HG03460 (cell line): Measurements from ENCODE around the gene PTH1R.

Source experiments
- ATAC-seq: cut with Tn5 transposase; IDR thresholded peaks from one replicate; pipeline ENCODE4 v1.9.1; 2021; ENCODE audit not compliant: unreplicated experiment

Gene PTH1R

GRCh38 chr3:46877406-46878125 is at the start of gene PTH1R:
PTH1R (plus strand) TSS chr3:46877721; CDS start chr3:46883560, 5,839 bp downstream.
- ATAC-seq: no peak

DNA sequence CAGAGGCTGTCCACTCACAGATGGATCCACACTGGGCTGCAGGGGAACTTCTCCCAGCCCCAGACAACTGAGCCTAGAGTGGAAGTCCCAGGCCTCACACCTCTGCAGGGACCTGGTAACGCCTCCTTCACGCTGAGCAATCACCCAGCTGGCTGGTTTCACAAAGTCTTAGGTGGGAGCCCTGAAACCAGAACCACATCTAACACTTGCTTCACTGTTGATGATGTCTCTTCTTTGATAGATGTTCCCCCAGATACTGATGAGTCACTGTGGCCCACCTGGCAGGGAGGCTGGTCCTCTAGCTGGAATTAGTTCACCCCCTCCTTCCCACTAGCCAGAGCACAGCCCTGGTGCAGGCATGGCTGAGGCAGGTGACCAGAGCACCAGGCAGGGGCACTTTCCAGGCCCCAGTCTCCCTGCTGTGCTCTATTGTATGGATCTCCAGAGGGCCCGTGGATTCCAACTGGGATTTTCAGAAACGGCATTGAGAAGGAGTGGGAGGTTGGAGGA is 47.8 kb upstream of the PTH1R start:
- ATAC-seq: peak; percentile 79

DNA sequence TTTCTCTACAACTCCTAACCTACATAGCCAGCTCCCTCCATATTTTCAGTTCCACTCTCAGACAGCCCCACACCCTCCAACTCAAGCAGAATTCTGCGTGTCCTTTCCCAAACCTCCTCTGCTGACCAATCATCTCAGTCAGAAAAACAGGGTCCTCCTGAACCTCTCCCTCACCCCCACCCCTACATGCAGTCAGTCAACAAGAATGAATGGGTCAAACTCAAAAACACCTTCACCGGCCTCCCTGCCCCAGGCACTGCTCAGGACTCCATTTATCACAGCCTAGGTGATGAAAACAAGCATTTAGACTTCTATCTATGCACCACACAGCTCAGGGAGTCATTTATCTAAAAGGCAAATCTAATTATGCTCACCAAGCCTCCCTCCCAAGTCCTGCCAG is 46.7 kb upstream of the PTH1R start:
- no peak for ATAC-seq

DNA sequence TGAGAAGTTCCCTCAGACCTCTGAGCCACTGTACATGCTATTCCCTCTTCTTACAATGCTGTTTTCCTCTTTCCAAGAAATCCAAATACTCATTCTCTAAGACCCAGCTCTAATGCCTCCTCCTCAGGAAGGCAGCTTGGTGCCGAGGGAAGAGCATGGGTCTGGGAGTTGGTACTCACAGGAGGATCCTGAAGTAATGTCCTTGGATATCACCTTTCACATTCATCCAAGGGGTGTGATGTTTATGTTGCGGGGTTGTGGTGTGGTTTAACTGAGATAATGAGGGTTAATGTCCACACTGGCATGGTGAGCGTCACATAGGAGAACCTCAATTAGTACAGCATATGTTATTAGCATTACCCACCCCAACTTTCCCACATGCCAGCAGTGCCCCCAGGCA is 46.2 kb upstream of the PTH1R start:
- ATAC-seq: no peak

- no peak for ATAC-seq
These were observed 45.7 kb upstream of the PTH1R start for GRCh38 chr3:46831841-46832240.

DNA sequence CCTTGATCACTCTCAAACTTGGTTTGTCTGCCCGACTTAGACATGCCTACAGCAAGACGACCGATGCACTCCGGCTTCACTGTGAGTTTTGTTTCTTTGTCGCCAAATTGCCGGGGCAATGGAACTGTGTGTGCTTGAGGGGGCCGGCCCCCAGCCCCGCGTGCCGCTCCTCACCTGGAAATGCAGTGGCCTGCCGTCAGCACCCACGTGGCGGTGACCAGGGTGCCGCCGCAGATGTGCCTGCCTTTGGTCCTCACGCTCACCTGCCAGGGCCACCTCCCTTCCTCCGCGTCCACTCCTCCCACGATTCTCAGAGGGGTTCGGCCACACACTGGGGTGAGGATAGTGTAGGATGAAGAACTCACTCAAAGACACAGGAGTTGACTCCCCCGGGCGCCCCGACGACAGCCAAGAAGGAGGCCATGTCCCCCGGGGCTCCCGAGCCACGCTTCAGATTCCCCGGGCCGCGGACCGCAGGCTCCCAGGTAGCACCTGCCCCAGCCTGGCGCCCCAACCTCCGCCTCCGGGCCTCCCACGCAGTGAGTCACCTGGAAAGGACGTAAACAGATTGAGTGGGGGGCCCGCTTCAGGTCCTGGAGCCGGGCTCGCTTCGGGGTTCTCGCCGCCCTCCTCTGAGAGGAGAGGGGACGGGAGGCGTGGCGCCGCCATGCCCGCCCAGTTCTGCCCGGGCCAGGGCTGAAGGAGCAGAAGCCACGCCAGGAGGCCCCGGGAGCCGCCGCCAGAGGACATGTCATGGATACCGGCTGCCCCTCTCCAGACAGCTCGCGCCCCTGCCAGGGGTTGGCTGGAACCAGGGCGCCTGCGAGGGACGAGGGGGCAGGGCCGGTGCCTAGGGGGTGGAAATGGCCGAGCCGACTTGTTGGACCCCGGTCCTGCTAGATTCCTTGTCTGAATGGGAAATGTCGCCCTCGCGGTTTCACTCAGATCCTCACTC is 43.9 kb upstream of the PTH1R start:
- ATAC-seq: no peak

- ATAC-seq: no peak
These were observed 42.5 kb upstream of the PTH1R start for GRCh38 chr3:46835054-46835453.

- no peak for ATAC-seq
These were observed 42.0 kb upstream of the PTH1R start for GRCh38 chr3:46835491-46835890.

- no peak for ATAC-seq
These were observed 39.2 kb upstream of the PTH1R start for GRCh38 chr3:46838301-46838700.

DNA sequence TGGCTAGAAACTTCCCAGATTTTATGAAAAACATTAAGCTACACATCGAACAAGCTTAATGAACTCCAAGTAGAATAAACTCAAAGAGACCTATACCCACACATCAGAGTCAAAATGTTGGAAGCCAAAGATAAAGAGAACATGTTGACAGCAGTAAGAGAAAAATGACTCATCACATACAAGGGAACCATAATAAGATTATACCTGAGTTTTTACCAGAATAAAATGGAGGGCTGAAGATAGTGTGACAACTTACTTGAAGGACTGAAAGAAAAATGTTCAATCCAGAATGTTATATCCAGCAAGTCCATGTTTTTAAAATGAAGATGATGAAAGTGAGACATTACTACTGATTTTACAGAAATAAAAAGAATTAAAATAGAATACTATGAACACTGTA is 37.0 kb upstream of the PTH1R start:
- ATAC-seq: no peak

DNA sequence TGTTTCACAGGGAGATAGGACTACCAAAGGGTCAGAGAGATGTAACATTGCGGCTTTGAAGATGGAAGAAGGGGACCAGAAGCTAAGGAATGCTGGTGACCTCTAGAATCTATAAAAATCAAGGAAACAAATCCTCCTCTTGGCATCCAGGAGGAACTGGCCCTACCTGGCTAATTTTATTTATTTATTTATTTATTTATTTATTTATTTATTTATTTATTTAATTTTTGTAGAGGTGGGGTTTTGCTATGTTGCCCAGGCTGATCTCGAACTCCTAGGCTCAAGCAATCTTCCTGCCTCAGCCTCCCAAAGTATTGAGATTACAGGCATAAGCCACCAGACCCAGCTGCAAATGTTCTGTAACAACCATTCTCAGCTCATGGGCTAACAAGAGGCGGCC is 34.0 kb upstream of the PTH1R start:
- ATAC-seq: no peak

DNA sequence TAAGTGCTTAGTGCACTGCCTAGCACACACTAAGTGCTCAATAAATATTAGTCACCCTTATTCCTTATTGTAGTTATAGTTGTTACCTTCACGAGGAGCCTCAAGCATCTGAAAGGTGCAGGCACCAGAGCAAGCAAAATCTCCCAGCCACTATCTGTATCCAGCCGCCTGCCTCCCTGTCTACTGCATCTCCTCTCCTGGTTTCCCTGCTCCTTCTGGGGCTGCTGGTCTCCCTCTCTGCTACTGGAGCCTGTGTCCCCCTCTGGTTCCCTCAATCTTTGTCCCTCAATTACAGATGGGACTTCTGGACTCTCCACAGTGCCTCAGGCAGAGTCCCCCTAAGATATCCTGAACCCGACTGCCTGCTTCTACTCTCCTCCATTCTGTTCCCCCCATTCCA is 33.1 kb upstream of the PTH1R start:
- ATAC-seq: no peak

GRCh38 chr3:46844881-46845312 is 32.6 kb upstream of the PTH1R start:
- no peak for ATAC-seq

DNA sequence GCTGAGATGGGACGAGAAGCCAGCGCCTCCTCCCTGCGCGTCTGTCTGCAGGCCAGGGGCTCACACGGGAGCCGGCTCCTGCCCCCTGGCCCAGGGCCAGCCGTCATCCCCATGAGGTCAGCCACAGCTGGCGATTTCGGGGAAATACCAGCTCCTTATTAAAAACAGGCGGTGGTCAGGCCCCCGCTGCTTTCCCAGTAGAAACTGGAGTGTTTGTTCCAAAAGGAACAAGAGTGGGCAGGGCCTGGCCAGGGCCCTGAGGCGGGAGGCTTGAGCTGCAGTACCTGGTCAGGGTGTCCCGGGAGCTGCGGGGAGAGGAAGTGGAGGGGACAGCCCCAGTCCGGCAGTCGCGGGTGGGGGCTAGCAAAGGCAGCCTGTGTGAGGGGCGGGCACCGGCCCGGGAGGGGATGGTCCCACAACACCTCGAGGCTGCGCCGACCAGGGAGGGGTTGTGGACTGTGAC is 32.1 kb upstream of the PTH1R start:
- ATAC-seq: peak; percentile 33

DNA sequence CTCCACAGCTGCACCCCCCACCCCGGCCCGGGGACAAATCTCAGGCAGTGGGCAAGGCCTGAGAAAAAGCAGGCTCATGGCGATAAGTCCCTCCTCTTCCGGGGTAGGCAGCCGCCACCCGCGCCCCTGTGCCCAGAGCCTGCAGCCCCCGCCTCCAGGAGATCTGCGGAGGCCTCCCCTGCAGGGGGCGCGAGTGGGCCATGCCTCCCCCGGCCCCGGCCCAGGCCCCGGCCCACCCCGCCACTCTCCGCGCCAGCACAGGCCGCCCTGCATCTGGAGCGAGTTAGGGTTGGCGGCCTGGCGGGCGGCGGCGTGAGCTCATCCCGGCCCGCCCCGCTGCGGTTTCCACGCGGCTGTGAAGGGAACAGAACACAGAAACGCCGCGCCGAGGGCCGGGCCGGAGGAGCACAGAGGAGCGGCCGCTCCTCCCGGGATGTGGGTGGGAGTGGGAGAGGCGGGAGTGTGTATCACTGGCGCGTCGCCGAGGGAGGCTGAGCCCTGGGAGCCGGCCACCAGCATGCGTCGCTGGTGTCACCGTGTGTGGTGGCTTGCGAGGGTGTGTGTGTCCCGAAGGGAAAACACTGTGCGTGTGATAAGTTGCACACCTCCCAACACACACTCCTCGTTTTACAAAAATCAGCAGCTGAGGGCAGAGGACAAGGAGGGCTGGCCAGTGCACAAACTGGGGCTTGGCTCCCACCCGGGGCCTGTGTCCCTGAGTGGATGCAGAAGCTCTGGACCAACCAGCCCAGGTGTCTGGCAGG is 31.5 kb upstream of the PTH1R start:
- peak; percentile 68 for ATAC-seq

GRCh38 chr3:46846624-46847542 is 30.6 kb upstream of the PTH1R start:
- ATAC-seq: no peak

GRCh38 chr3:46847744-46848143 is 29.8 kb upstream of the PTH1R start:
- ATAC-seq: no peak

- ATAC-seq: no peak
These were observed 29.1 kb upstream of the PTH1R start for GRCh38 chr3:46848271-46849044.

DNA sequence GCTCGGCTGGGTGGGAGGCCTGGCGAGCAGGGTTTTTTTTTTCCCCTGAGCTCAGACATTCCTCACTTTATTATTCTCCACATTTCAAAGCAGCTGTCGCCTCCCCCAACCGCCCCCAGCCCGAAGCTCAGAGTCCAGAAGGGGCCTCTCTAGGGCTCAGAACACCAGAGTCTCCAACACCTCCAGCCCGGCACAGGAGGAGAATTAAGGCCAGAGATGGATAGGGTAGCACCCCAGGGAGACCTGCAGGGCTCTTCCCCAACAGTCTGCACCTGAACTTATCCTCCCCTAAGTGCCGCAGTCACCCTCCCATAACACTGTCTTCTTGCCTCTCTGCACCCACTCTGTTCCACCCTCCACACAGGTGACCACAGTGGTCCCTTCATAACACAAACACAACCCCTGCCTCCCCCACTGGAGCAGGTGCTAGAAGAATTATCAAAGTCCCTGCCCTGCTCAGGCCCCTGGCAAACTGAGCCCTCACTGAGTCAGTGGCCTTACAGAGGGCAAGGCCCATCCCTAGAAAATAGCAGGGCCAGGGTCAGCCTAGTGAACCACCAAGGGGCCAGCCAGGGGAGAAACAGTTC is 28.4 kb upstream of the PTH1R start:
- ATAC-seq: no peak
